DMS53 treated with DMSO at 0.1 percent for 48 hours (cell line): Measurements from ENCODE around the gene AGAP1.

Source experiments
- DNase-seq: peaks from one replicate; lab custom pipeline; 2025; ENCODE audit not compliant: unreplicated experiment; lab: John Stamatoyannopoulos, UW

The AGAP1 gene

DNA sequence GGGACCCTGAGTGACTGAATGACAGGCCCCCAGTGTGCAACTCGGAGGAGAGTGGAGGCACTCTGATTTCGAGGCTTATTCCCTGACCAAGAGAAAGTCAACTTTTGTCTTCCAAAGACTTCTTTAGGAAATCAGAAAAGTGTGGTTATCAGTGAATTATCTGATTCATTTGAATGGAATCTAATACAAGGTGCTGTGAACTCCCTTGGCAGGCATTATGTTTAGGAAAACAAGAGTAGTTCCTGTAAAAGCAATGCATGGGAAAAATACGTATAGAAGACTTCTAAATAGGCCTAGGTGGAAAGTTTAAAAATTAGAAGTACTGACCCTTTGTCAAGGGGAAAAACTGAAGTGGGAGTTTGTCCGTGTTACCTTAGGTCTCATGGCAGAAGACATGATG, 404.9 kb downstream of the AGAP1 start:
- no peak for DNase-seq

DNA sequence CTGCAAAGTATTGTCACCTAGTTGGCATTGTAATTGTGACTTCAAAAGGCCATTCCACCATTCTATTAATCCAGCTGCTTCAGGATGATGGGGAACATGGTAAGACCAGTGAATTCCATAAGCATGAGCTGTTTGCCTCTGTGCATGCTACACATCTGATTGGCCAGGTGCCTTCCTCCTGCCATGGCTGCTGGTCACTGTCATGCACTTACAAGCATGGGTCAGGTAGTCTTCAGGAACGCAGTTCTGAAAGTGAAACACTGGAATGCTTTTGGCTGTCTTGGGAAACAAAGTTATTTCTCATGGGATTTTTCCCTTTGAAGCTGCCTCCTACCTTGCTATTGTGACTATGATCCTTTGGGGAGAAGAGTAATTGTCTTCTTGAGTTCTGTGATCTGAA, 406.8 kb downstream of the AGAP1 start:
- DNase-seq = no peak

DNA sequence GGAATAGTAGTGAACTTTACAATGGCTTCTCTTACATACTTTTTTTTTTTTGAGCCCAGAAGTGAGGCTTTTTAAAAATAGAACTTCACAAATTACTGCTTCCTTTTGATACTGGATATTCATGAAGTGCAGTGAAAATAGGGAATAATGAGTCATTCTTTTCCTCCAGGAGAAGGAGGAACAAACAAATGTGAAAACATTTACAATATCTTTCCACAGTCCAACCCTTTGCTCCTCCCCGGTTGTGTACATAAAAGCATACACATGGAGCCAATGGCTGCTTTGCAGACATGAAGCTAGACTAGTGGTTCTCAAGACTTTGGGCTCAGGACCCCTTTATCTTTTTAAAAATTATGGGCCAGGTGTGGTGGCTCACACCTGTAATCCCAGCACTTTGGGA, 407.4 kb downstream of the AGAP1 start:
- no peak for DNase-seq

DNA sequence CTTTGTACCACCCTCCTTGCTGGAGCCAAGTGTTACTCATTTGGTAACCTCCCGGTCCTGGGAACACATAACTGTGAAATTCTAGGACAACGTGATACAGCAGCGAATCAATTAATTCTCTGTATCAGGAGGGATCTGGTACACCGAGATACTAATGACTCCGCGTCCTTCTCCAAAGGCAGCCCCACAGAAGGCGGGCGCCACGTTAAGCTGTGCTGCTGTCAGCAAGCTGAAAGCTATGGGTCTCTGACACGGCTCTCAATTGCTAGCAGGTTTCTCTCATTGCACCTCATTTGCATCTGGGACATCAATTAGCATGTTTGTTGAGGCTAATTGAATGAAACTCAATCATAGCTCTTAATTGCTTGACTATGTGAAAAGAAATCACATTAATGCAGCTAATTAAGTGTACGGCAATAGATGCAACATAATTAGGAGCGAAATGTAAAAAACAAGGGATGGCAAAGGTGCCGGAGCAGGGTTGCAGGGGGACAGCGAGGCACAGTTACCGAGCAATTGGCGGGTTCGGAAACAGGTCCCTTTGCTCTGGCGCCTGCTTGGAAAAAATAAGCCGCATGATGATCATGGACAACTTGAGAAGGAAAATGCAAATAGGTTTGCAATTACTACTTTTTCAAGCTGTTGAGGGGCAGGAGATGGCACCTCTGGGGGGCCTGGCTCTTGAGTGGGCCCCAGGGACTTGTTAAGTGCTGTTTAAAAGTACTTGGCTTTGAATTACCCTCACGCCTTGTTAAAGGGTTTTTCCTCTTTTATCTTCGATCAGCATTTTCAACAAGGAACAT, 410.1 kb downstream of the AGAP1 start:
- DNase-seq = no peak

DNA sequence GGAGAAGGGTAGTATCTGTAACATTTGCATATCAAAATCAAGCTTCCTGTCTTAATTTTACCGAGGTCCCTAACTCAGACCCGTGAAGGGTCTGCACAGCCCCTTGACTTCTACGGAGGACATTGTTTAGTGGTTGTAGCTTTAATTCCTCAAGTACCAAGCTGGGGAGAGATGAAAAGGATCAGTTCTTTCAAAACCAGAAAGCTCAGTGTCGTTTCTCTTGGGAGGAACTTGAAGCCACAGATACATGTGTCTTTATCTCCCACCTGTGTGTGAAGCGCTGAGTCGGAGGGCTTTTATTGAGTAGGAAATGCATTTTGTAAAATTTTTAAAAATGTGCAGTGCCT, 410.7 kb downstream of the AGAP1 start:
- DNase-seq = no peak

DNA sequence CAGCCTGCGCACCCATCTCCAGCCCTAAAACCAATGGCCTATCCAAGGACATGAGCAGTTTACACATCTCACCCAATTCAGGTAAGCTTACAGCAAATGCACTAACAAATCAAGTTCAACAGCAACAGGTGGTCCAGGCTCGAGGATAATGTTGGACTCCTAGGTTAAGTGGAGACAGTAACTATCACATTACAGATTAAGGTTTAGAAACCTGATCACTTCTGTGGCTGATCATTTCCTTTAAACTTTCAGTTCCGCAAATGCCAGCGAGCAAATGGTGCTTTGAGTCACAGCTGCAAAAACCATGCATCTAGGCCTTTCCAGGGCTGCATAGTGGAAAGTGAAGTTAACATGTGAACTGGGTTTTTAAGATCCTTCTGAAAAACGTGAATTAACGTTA, 415.0 kb downstream of the AGAP1 start:
- no peak for DNase-seq

DNA sequence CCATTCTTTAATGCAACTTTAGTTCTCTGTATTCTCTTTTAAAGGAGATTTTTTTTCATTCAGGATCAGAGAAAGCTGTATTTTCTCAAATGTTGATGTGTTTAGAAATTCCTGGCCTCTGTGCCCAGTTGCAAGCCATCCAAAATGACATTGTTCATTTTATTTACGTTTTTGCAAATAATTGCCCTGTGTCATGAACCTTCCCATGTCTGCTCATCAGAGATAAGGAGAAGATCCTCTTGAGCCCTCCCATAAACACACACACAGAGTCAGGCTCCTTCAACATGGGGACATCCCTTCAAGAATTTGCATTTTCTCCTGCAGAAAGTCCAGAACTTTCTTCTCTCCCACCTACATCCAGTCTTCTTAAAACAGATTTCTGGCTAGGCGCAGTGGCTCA, 415.5 kb downstream of the AGAP1 start:
- no peak for DNase-seq

DNA sequence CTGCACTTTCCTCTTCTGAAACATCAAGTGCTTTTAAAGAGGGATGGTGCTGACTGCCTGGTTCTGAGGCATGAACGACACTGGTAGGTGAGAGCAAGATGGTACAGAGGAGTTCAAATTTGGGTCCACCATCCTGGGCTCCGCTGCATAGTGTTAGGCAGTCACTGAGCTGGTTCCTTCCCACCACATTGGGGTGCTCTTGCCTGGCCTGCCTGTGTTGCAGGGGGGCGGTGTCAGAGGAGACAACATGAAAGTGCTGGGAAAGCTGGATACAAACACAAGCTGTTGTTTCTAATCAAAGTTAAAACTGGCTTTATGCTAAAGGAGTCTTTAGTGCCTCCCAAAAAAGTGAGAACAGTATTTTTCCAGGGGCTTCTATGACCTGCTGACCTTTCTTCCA, 416.2 kb downstream of the AGAP1 start:
- DNase-seq = no peak

DNA sequence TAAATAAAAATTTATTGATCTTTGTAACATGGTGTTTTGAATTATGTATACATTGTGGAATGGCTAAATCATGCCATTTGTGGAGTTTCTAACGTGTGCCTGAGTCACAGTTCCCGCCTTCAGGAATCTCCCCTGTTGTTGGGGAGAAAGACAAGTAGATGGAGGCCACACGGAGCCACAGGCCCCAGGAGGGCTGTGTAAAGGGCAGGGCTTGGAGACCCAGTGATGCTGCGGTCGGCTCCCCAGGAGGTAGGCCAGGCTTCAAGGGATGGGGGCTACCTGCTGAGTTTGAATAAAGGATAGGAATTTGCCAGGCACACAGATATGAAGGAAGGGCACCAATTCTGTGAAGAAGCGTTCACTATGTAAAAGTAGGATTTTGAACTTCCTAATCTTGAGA, 417.3 kb downstream of the AGAP1 start:
- no peak for DNase-seq

DNA sequence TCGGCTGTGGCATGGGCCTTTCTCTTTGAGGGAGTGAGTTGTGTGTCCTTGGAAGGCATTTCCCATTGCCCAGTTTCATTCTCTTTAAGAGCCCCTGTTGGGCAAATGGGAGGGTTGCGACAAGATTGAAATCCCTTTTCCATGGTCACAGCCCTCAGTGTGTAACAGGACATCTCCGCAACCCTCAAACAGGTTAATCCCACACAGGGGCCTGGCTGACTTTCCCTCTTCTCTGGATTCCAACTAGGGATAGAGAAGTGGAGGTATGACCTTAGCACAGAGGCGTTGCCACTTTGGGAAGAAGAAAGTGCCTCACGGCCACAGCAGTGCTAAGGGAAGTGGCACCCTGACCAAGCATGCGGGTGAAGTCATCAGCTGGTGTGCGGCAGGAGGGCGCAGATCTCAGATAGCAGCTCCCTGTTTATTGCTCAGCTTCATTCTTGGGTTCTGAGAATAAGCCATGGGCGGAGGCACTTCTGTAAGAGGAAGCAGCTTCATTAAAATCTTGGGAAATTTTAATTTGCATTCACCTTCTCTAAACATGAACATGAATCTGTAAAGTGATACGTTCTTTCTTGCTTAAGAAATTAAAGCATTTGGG, 417.9 kb downstream of the AGAP1 start:
- no peak for DNase-seq

DNA sequence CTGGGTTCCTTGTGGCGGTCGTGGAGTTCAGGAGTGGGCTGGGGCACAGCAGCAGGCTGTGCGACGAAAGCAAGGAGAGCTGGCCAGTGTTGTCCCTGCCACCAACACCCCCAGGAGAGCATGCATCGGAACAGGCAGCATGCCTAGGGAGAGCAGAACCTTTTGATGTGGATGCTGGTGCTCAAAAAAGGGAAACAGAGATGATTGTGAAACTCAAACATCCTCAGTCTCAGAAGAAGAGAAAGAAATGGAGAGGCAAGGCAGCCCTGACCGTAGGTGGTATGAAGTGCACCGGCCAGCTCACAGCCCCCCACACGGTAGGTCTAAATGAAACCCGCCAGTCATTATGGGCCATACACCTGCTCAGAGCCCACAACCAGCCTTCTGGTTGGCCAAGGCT, 420.9 kb downstream of the AGAP1 start:
- no peak for DNase-seq

DNA sequence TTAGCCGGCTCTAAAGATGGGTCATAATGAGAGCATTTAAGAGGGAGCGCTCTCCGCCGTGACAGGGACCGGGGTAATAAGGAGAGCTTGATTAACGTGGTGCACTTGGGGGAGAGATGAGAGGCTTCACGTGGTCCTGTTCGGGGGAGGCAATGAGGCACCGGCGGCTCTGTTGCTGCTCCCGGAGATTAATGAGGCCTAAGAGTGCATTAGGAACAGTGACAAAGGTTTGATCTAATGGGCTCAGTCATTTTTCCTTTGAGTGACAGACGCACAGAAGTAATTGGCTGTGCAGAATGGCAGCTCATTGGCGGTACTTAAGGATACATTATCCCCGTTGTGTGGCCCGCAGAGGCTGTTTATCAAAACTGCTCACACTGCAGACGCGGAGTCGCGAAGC, 423.7 kb downstream of the AGAP1 start:
- no peak for DNase-seq

DNA sequence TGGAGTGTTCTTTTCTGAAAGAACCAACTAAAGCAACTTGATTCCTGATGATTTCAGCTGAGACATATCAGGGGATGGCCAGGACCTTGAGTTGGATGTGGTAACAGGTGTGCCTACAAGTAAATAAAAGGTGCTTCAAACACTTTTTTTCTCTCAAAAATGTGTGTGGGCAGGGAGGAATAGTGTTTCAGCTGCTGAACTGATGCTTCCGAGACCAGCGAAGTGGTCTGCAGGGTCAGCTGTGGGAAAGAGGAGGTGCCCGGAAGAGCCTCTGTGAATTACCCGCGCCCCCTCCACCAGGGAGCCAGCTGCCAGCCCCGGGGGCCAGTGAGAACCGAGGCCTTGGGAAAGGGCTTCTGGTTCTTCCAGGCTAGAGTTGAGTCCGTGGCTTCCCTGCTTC, 425.0 kb downstream of the AGAP1 start:
- DNase-seq = no peak

DNA sequence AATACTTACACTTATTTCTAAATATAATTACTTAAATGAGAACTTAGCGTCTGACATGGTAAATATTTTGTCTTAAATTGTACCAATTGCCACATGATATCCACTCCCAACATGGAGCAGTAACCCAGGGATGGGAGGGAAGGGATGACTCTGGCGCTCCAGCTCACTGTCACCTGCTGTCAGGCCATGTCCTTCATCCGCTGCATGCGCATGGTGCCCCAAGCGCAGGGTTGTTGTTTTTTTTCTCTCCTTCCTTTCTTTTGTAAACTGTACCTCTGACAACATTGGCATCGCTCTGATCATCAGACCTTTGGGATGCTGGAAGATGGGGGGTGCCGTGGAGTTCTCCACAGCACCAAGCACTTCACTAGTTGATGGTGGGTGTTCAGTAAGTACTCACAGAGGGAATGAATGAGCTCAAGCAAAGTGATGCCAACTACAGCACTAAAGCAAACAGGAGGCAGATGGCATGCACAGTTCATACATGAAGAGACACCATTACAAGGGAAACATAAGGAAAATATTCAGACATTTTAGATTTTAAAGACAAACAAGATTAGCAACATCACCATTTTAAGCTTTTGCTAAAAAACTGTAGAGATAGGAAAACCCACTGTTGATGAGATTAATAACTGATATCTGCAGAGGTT, 426.5 kb downstream of the AGAP1 start:
- DNase-seq = no peak

DNA sequence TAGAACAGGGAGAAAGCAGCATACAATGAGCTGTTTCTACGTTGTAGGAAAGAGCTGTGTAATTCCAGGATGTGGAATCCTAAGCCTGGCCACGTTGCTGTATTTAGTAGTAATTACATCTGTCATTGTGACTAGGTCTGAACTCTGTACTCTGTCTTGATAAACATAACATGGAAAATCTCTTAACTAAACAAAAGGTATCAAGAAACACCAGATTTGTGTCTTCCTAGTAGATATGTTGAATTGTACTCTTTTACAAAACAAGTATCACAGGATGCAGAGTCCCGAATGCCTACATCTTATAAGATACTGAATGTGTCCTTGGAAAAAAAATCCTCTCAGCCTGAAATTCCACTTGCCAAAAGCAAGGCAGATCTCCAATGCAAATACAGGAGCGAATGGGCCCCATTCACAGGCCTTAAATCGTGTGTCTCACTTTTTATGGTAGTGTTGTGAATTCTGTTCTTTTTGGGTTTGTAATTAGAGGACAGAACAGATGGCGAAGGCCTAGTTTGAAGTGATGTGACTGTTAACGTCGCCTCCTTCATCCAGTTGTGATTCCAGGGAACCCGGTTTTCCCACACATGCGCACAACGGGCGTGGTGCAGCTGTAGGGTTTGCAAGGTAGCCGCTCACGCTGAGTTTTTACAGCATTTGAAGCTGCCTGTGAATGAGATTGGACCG, 427.8 kb downstream of the AGAP1 start:
- DNase-seq = no peak

DNA sequence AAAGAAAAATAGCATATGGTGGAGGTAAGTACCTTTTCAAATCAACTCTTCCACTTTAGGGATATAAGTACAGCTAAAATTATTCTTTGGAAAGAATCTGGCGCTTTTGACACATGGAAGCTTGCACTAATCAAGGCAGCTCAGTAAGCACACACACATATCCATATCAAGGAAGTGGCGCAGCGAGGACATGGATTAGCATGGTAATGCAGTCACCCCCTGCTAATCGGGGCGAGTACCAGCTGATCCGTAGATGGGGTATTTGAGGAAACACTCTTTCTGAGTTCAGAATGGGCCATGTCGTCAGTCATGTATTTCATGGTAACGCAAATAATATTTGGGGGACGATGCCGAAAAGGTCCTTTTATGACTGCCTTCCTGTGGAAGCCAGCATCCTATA, 429.0 kb downstream of the AGAP1 start:
- DNase-seq = no peak

DNA sequence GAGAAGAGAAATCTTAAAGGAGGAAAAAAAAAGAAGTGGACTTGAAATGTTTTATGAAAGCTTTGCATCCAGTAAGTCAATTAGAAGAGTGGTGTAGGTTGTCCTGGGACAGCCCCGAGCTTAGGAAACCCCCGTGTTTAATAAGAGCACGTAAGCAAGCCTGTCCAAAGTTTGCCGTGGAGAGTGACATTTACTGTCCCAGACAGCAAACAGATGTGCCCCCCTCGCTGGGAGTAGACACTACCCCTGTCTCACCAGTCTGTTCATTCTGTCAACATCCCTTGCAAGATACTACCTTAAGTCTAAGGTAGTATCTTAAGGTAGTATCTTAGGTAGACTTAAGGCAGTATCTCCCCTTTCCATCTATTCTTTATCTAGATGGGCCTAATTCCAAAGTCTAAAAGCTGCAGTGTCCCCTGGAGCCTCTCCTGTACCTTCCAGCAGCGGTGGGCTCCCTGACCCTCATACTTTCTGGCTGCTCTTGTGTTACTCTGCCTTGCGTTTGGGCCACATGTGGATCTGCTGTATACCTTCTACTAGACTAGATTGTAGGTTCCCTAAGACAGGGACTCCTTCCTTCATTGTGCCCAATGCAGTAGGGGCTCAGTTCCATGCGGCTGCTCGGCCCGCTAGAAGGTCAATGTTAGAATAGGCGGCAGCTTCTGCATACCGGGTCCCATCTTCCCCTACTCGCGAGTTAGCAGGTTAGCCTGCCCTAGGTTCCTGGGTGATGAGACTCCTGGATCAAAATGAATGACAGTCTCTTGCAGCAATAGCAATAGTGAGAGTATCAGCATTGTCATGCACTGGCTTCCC, 430.2 kb downstream of the AGAP1 start:
- no peak for DNase-seq

DNA sequence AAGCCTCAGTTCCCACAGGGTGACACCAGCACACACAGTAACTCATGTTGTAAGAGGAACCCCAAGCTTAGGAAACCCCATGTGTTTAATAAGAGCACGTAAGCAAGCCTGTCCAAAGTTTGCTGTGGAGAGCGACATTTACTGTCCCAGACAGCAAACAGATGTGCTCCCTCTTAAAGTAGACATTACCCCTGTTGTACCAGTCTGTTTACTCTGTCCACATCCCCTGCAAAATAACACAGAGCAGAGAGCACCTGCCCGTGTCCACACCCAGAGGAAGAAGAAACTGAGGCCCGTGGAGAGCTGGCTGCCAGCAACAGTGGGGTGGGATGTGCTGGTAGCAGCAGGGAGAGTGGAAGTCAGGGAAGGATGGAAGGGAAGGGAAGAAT, 430.8 kb downstream of the AGAP1 start:
- no peak for DNase-seq

DNA sequence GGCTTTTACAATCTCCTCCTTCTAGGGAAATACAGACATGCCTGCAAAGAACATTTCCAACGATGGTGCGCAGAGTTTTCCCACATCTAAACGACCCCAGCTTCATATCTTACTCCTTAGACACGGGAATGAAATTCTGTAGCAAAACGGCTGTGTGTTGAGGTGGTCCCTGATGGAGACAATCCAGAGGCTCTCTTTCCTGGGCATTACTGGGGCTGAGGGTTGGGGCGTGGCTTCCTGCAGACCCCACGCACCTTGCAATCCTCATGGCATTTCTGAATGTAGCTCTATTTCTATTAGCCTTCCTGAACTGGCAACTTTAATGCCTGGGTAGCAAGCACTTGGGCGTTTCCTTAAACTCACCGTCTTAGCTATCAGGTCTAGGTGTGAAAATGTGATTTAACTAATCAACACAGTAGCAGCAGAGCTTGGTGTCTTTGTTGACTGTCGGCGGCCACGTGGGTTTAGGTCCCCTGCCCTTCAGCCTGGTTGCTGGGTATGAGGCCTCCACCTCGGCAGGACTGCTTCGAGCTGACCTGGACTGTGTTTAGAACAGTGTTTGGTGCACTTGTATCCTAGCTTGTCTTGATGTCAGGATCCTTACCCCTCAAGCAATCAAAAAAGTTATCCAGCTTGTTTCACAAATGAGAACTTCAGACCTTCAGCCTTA, 431.5 kb downstream of the AGAP1 start:
- DNase-seq = no peak

DNA sequence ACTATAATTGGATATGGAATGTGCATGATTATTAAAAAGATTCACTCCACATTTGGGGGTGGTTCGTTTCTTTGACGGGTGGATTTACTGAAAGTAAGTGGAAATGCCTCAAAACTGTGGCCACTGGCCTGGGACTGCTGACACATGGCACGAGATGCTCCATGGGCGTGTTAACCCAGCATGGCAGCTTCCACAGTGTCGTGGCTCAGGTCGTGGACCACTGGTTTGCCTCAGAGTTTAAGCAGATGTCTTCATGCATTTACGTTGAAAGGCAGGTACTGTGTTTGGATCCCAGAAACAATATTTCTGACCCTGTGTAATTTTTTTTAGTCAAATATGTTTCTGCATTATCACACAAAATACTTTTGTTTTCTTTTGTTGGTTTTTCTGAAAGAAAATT, 432.4 kb downstream of the AGAP1 start:
- DNase-seq = no peak
